Astrocyte (in vitro differentiated cells and primary cell): Measurements from ENCODE around the gene ASTN1.

Source experiments
- CTCF ChIP-seq: IDR thresholded peaks from 2 replicates; pipeline ENCODE4 v1.5.1; 2011; ENCODE audit warnings: low read depth, mild to moderate bottlenecking, inconsistent platforms, low read length, moderate library complexity; ENCODE audit not compliant: insufficient read depth
- EZH2 ChIP-seq: IDR thresholded peaks from 2 replicates; pipeline ENCODE4 v1.6.1; 2012; ENCODE audit warnings: mild to moderate bottlenecking, low read length, inconsistent platforms; ENCODE audit not compliant: insufficient read depth

DNA sequence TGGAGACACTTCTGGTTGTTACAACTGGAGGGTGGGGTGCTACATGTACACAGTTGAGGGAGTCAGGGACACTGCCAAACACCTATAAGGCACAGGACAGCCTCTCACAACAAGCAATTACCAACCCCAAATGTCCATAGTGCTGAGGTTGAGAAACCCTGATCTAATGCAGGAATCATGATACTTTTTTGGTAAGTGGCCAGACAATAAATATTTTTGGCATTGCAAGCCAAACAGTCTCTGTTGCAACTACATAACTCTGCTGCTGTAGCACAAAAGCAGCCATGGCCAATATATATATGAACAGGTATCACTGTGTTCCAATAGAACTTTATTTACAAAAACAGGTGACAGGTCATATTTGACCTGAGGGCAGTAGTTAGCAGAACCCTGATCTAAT, 177.5 kb downstream of the ASTN1 start:
- TF ChIP-seq CTCF (no peak), EZH2 (no peak)
